SK-N-SH (cell line): ENCODE data around the gene SOX18. TPM values are rescaled to one million over a fixed set of nuclear protein-coding genes. Genes with fewer than 3 reads are reported as not detected.

Experiments
- CTCF ChIA-PET: fragments of 300-600, 350-600 bp; formaldehyde crosslinking; extraction: SDS; loops from one replicate; lab custom pipeline; 2021; lab: Yijun Ruan, JAX
- POLR2A ChIA-PET: fragments of 350-600 bp; sonication (Branson Sonifier 250); formaldehyde crosslinking; extraction: SDS; loops from one replicate; lab custom pipeline; 2020; ENCODE audit warnings: antibody characterized with exemption, inconsistent platforms; lab: Yijun Ruan, JAX
- DNase-seq: peaks from one replicate; pipeline ENCODE4 v3.0.0; 2012
- H2AFZ ChIP-seq: fragments of 200-600 bp; sonication (generic); 2 replicates; pipeline ENCODE4 v1.8.1; 2016; ENCODE audit warnings: antibody characterized with exemption, mild to moderate bottlenecking, low read depth
- H3F3A ChIP-seq: fragments of 200-600 bp; sonication (generic); replicated peaks from 2 replicates; pipeline ENCODE3; 2016; ENCODE audit warnings: antibody characterized with exemption, mild to moderate bottlenecking; ENCODE audit not compliant: insufficient read depth
- H3K27ac ChIP-seq, 2 experiments: fragments of 200-500 bp in 1 of 2; fragments of 200-600 bp in 1 of 2; sonication (Bioruptor generic) in 1 of 2; sonication (generic), shearing (Covaris generic) in 1 of 2; 2 replicates each; pipeline versions ENCODE4 v1.5.1 to v1.6.1; 2014 to 2016; ENCODE audit warnings: low read depth in 2 of 2, inconsistent platforms in 1 of 2, low read length in 1 of 2, mild to moderate bottlenecking in 1 of 2, mixed read lengths in 1 of 2
- H3K27me3 ChIP-seq: fragments of 200-600 bp; sonication (generic), shearing (Covaris generic); 2 replicates; pipeline ENCODE4 v1.6.1; 2016; ENCODE audit warnings: mixed run types; ENCODE audit not compliant: insufficient read depth
- H3K36me3 ChIP-seq, 2 experiments: fragments of 200-500 bp in 1 of 2; fragments of 200-600 bp in 1 of 2; sonication (Bioruptor generic) in 1 of 2; sonication (generic) in 1 of 2; replicated peaks in 1 of 2; 2 replicates each; pipeline versions ENCODE3 to v1.5.1; 2014 to 2016; ENCODE audit warnings: low read length in 1 of 2, mild to moderate bottlenecking in 1 of 2; ENCODE audit not compliant: insufficient read depth in 2 of 2, control insufficient read depth in 1 of 2
- H3K4me1 ChIP-seq, 2 experiments: fragments of 200-500 bp in 1 of 2; fragments of 200-600 bp in 1 of 2; sonication (Bioruptor generic) in 1 of 2; sonication (generic), shearing (Covaris generic) in 1 of 2; 2 replicates each; pipeline versions ENCODE4 v1.5.1 to v1.6.1; 2014 to 2016; ENCODE audit warnings: low read depth in 1 of 2, low read length in 1 of 2, mixed run types in 1 of 2; ENCODE audit not compliant: insufficient read depth in 2 of 2, control insufficient read depth in 1 of 2
- H3K4me2 ChIP-seq: fragments of 200-600 bp; sonication (generic), shearing (Covaris generic); 2 replicates; pipeline ENCODE4 v1.6.1; 2017; ENCODE audit warnings: mixed run types
- H3K4me3 ChIP-seq, 2 experiments: fragments of 200-500 bp in 1 of 2; fragments of 200-600 bp in 1 of 2; sonication (Bioruptor generic) in 1 of 2; sonication (generic), shearing (Covaris generic) in 1 of 2; 2 replicates each; pipeline versions ENCODE4 v1.5.1 to v1.8.1; 2014 to 2016; ENCODE audit warnings: low read depth in 2 of 2, inconsistent platforms in 1 of 2, low read length in 1 of 2, mild to moderate bottlenecking in 1 of 2, mixed read lengths in 1 of 2, moderate library complexity in 1 of 2
- H3K79me2 ChIP-seq: fragments of 200-600 bp; sonication (generic); 2 replicates; pipeline ENCODE4 v1.8.1; 2017; ENCODE audit warnings: mild to moderate bottlenecking; ENCODE audit not compliant: insufficient read depth
- H3K9ac ChIP-seq: fragments of 200-600 bp; sonication (generic); 2 replicates; pipeline ENCODE4 v1.6.1; 2017; ENCODE audit warnings: mixed run types
- H3K9me2 ChIP-seq: fragments of 200-600 bp; sonication (generic); 2 replicates; pipeline ENCODE4 v1.6.1; 2017; ENCODE audit warnings: mixed run types
- H3K9me3 ChIP-seq: fragments of 200-600 bp; sonication (generic); 2 replicates; pipeline ENCODE4 v1.6.1; 2017; ENCODE audit warnings: mixed run types, mild to moderate bottlenecking, moderate library complexity
- H4K20me1 ChIP-seq: fragments of 200-600 bp; sonication (generic); 2 replicates; pipeline ENCODE4 v1.6.1; 2017; ENCODE audit warnings: mild to moderate bottlenecking, mixed run types; ENCODE audit not compliant: insufficient read depth
- EP300 ChIP-seq, 2 experiments: IDR thresholded peaks; 2 replicates each; pipeline versions ENCODE4 v1.4.0 to v1.6.1; 2012; ENCODE audit warnings: borderline replicate concordance in 1 of 2, low read depth in 1 of 2, low read length in 1 of 2
- EZH2phosphoT487 ChIP-seq: fragments of 200-600 bp; sonication (generic); IDR thresholded peaks from 2 replicates; pipeline ENCODE4 v1.6.1; 2017; ENCODE audit warnings: low read depth, mixed run types, mild to moderate bottlenecking, antibody characterized with exemption, moderate library complexity, borderline replicate concordance
- FOXJ3 ChIP-seq: sonication (generic); formaldehyde crosslinking; IDR thresholded peaks from 2 replicates; pipeline ENCODE4 v1.5.1; 2020; ENCODE audit warnings: mild to moderate bottlenecking, missing genetic modification reagents
- FOXM1 ChIP-seq: IDR thresholded peaks from 2 replicates; pipeline ENCODE4 v1.4.0; 2012; ENCODE audit warnings: low read depth, mild to moderate bottlenecking
- MXI1 ChIP-seq: IDR thresholded peaks from 2 replicates; pipeline ENCODE4 v1.6.1; 2012; ENCODE audit warnings: mild to moderate bottlenecking, low read depth, low read length, improper control_type of control experiment
- NFIC ChIP-seq: IDR thresholded peaks from 2 replicates; pipeline ENCODE4 v1.4.0; 2012; ENCODE audit warnings: borderline replicate concordance
- PBX3 ChIP-seq: IDR thresholded peaks from 2 replicates; pipeline ENCODE4; 2012
- TAF1 ChIP-seq: IDR thresholded peaks from 2 replicates; pipeline ENCODE4 v1.6.1; 2012; ENCODE audit warnings: low read depth, mild to moderate bottlenecking, low read length, moderate library complexity, borderline replicate concordance
- TEAD4 ChIP-seq: IDR thresholded peaks from 2 replicates; pipeline ENCODE4 v1.4.0; 2012; ENCODE audit warnings: mild to moderate bottlenecking, borderline replicate concordance; ENCODE audit not compliant: insufficient read depth
- YY1 ChIP-seq: IDR thresholded peaks from 2 replicates; pipeline ENCODE4 v1.4.0; 2012; ENCODE audit warnings: low read depth, mild to moderate bottlenecking
- WGBS: methylation state at CpG from one replicate; pipeline ENCODE4 v1.1.6; 2017; ENCODE audit warnings: low lambda C conversion rate; 5-methylcytosine and 5-hydroxymethylcytosine counted together
- polyA plus RNA-seq, 3 experiments: library from polyadenylated mRNA; depleted of rRNA; stranded (reverse); fragments of >200 nt; gene quantifications; 2 replicates each; pipeline ENCODE4 v1.2.3, GENCODE V29; 2012

The SOX18 gene
- polyA plus RNA-seq, 1 of the 3 experiments (the other 2 are of a cell fraction), result not detected

- Histone ChIP-seq H3K9ac (no peak overlapping the region), H3K27ac (no peak overlapping the region), H3K9me2 (no peaks in the 10 kb centered on the region), H3K4me1 (peaks cover 13 to 25% of the 10 kb centered on the region in 2 experiments; a peak in 3 of 4 replicates), H3K4me2 (peak overlapping the region; percentile 99), H2AFZ (no peak overlapping the region), H3K4me3 (peak overlapping the region in 1 of 2 experiments; percentile 80; a peak in 1 of 4 replicates), H3K9me3 (no peaks in the 10 kb centered on the region), H3F3A (peaks cover 14% of the 10 kb centered on the region), H4K20me1 (no peaks in the 10 kb centered on the region), H3K79me2 (no peaks in the 10 kb centered on the region), H3K27me3 (no peaks in the 10 kb centered on the region), H3K36me3 (peaks cover 0 to 9% of the 10 kb centered on the region in 2 experiments)
- ChIA-PET POLR2A (no interaction called here), CTCF (interaction anchor here (1.1 to 12.9 kb wide), 7 partner anchors 8 to 97 kb away, joined by 3 to 252 read pairs (median 5); partner anchors contain the start of genes NPBWR2 and PRPF6)
- TF ChIP-seq FOXM1 (no peak), TAF1 (no peak), EP300 (IDR thresholded peaks at IDR 0.05; ENCODE audit: borderline replicate concordance in 1 of 2, low read depth in 1 of 2, low read length in 1 of 2) (no peak), EZH2phosphoT487 (no peak), NFIC (no peak), MXI1 (no peak), TEAD4 (no peak), YY1 (no peak), FOXJ3 (CRISPR knock-in tag) (no peak), PBX3 (no peak)
- no peak for DNase-seq
- 86% methylated on average over 14 of the region's 15 CpGs for WGBS
These were observed 28.6 kb upstream of the SOX18 start for GRCh38 chr20:64077876-64078551.

- no peaks in the 10 kb centered on the region for H3K9me3 ChIP-seq
- no peak overlapping the region for H3K9ac ChIP-seq
- H2AFZ ChIP-seq, result no peak overlapping the region
- 91% methylated on average over 6 of the region's 7 CpGs for WGBS
- H3K36me3 ChIP-seq, result peaks cover 0 to 14% of the 10 kb centered on the region in 2 experiments
- peaks cover 14% of the 10 kb centered on the region for H3F3A ChIP-seq
- no peaks in the 10 kb centered on the region for H3K9me2 ChIP-seq
- H3K27ac ChIP-seq, result no peak overlapping the region
- no peaks in the 10 kb centered on the region for H3K79me2 ChIP-seq
- H3K4me1 ChIP-seq, result peaks cover 13 to 22% of the 10 kb centered on the region in 2 experiments; a peak in 3 of 4 replicates
- CTCF ChIA-PET, result interaction anchor here (1.6 to 12.9 kb wide), 2 partner anchors 9 to 38 kb away, joined by 5 to 252 read pairs; partner anchors contain the start of gene NPBWR2
- H3K27me3 ChIP-seq, result no peaks in the 10 kb centered on the region
- no peaks in the 10 kb centered on the region for H4K20me1 ChIP-seq
- H3K4me3 ChIP-seq, result no peak overlapping the region
- no peak for DNase-seq
- TF ChIP-seq NFIC, result no peak
- TF ChIP-seq, all 33 proteins: peak for 0
- POLR2A ChIA-PET, result no interaction called here
- no peak overlapping the region for H3K4me2 ChIP-seq
These were observed 28.1 kb upstream of the SOX18 start for GRCh38 chr20:64077541-64077875.
